ENCODE measurements around the gene FAM83C. TPM values are rescaled to one million over a fixed set of nuclear protein-coding genes. Genes with fewer than 3 reads are reported as not detected.

Gene FAM83C
- total and polyA plus RNA-seq, 10 of the 15 experiments (the other 5 are each of a cell fraction or from before 2014, with no cell fraction given) = not detected

DNA sequence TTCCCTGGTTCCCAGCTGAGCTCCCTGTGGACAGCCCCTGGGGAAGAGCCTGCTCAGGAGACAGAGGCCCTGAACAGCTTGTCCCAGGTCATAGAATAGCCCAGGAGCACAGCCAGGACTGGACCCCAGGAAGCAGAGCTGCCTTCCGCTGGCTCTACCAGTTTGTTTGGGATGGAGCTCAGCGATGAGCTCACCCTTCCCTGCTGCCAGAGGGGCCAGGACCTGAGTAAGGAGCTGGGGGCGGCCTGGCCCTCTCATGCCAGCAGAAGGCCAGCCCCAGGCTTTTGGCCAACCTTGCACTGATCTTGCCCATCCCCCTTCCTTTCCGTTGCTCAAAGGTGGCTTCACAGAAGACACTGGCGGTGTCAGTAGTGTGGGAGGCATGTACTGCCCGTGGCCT lies 31.8 kb downstream of the FAM83C start:
- ChIA-PET POLR2A (no interaction called here), RAD21 (ENCODE audit: unreplicated experiment) (no interaction called here), SMC1A (ENCODE audit: uncharacterized antibody, unreplicated experiment) (interaction anchor here (0.6 kb wide), 1 partner anchor 11 kb away, joined by 3 read pairs; no protein-coding TSS in a partner anchor), CTCF (interaction anchor here (1.5 kb wide), 1 partner anchor 165 kb away, joined by 7 read pairs; no protein-coding TSS in a partner anchor)
- Histone ChIP-seq H2AFZ (ENCODE audit: control insufficient read depth, low read depth, low read length) (no peak overlapping the region), H3K9ac (ENCODE audit: control insufficient read depth, insufficient read depth, low read length) (no peak overlapping the region), H3K36me3 (ENCODE audit: control insufficient read depth in 2 of 2, insufficient read depth in 2 of 2, low read length in 1 of 2) (no peaks in the 10 kb centered on the region; a peak in 1 of 4 replicates), H3K4me2 (ENCODE audit: control insufficient read depth, insufficient read depth) (no peak overlapping the region), H3K27ac (ENCODE audit: control insufficient read depth, insufficient read depth) (no peak overlapping the region), H3K4me1 (ENCODE audit: control insufficient read depth, insufficient read depth, low read length) (no peaks in the 10 kb centered on the region), H4K20me1 (ENCODE audit: control insufficient read depth, insufficient read depth) (no peaks in the 10 kb centered on the region), H3K9me3 (replicated peaks; ENCODE audit: control insufficient read depth, insufficient read depth, low read length) (no peaks in the 10 kb centered on the region), H3K27me3 (replicated peaks in 1 of 2; ENCODE audit: control insufficient read depth in 2 of 2, insufficient read depth in 2 of 2, low read length in 1 of 2) (no peaks in the 10 kb centered on the region), H3K79me2 (ENCODE audit: control insufficient read depth, insufficient read depth, low read length) (no peaks in the 10 kb centered on the region), H3K4me3 (no peak overlapping the region)
- in situ Hi-C loops (cut with MboI) = loop anchor here (25.0 kb wide), 1 partner anchor 423 kb away; the partner anchor contains the start of gene NCOA6
- intact Hi-C loops (cut with micrococcal nuclease; ENCODE audit: unreplicated experiment) = no loop called here
- DNase-seq (ENCODE audit: low read depth, low spot score) = no peak
- ATAC-seq = no peak
- no peak for TF ChIP-seq SUPT20H (IDR thresholded peaks at IDR 0.05; ENCODE audit: borderline replicate concordance, control insufficient read depth, low read depth, low read length)
- no peak for TF ChIP-seq ZNF384 (IDR thresholded peaks at IDR 0.05; ENCODE audit: borderline replicate concordance, low read depth, low read length)
- TF ChIP-seq JUNB (IDR thresholded peaks at IDR 0.05) = no peak
- no peak for TF ChIP-seq ZBTB33 (IDR thresholded peaks at IDR 0.05)
- no peak for TF ChIP-seq MXI1 (IDR thresholded peaks at IDR 0.05; ENCODE audit: low read depth, low read length)
- TF ChIP-seq, protein P1, sequence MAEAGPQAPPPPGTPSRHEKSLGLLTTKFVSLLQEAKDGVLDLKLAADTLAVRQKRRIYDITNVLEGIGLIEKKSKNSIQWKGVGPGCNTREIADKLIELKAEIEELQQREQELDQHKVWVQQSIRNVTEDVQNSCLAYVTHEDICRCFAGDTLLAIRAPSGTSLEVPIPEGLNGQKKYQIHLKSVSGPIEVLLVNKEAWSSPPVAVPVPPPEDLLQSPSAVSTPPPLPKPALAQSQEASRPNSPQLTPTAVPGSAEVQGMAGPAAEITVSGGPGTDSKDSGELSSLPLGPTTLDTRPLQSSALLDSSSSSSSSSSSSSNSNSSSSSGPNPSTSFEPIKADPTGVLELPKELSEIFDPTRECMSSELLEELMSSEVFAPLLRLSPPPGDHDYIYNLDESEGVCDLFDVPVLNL (IDR thresholded peaks at IDR 0.05; ENCODE audit: low read depth, low read length) = no peak
- no peak for TF ChIP-seq ZBTB4 (CRISPR knock-in tag; IDR thresholded peaks at IDR 0.05)
- TF ChIP-seq ZNF207 (IDR thresholded peaks at IDR 0.05; ENCODE audit: borderline replicate concordance) = no peak
- TF ChIP-seq SIN3A (IDR thresholded peaks at IDR 0.05; ENCODE audit: low read depth, low read length) = no peak
- TF ChIP-seq REST (IDR thresholded peaks at IDR 0.05; ENCODE audit: low read depth, low read length) = no peak
- TF ChIP-seq MTA3 (IDR thresholded peaks at IDR 0.05; ENCODE audit: borderline replicate concordance, low read length) = no peak
- no TSS peak for BruUV-seq (replicated peaks)
- WGBS (ENCODE audit: insufficient coverage, insufficient replicate concordance, low lambda C conversion rate, missing lambda C conversion rate) = 66% methylated on average over 6 of the region's 6 CpGs
- no peak for FAIRE-seq
